ENCODE measurements around the gene PTCD1.

DNA sequence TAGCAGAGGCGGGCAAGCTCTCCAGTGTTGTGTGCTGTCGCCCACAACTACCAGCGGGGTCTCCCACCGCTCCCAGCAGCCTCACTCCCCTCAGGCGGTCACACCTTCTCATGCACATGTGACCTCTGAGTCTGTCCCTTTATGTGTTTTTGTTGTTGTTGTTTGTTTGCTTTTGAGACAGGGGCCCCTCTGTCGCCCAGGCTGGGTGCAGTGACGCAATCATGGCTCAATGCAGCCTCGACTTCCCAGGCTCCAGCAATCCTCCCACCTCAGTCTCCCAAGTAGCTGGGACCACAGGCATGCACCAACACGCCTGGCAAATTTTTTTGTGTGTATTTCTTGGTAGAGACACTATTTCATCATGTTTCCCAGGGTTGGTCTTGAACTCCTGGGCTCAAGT lies 1.6 kb upstream of the PTCD1 start:
- TF ChIP-seq, protein P1, sequence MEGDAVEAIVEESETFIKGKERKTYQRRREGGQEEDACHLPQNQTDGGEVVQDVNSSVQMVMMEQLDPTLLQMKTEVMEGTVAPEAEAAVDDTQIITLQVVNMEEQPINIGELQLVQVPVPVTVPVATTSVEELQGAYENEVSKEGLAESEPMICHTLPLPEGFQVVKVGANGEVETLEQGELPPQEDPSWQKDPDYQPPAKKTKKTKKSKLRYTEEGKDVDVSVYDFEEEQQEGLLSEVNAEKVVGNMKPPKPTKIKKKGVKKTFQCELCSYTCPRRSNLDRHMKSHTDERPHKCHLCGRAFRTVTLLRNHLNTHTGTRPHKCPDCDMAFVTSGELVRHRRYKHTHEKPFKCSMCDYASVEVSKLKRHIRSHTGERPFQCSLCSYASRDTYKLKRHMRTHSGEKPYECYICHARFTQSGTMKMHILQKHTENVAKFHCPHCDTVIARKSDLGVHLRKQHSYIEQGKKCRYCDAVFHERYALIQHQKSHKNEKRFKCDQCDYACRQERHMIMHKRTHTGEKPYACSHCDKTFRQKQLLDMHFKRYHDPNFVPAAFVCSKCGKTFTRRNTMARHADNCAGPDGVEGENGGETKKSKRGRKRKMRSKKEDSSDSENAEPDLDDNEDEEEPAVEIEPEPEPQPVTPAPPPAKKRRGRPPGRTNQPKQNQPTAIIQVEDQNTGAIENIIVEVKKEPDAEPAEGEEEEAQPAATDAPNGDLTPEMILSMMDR (IDR thresholded peaks at IDR 0.05; ENCODE audit: low read depth, low read length, poor library complexity, severe bottlenecking), result no peak
- no peak for TF ChIP-seq EZH2phosphoT487 (IDR thresholded peaks at IDR 0.05; ENCODE audit: borderline replicate concordance, low read length)

Measured in DOHH2 (cell line).